H9 (cell line): ENCODE data around the gene PLEKHF1. TPM values are rescaled to one million over a fixed set of nuclear protein-coding genes. Genes with fewer than 3 reads are reported as not detected.

Experiments
- DNase-seq: peaks from one replicate; pipeline ENCODE4 v3.0.0-alpha.2; 2017
- H2AFZ ChIP-seq: one replicate; pipeline ENCODE4 v1.6.1; 2013; ENCODE audit warnings: mild to moderate bottlenecking, low read length, control low read depth, moderate library complexity
- H2AK5ac ChIP-seq: 2 replicates; pipeline ENCODE4 v1.6.1; 2013; ENCODE audit warnings: low read length, control low read depth, mixed read lengths; ENCODE audit not compliant: insufficient read length
- H2BK120ac ChIP-seq: one replicate; pipeline ENCODE4 v1.6.1; 2013; ENCODE audit warnings: low read depth, mild to moderate bottlenecking, low read length, control low read depth, inconsistent platforms; ENCODE audit not compliant: poor library complexity, severe bottlenecking
- H2BK12ac ChIP-seq: 2 replicates; pipeline ENCODE4 v1.6.1; 2013; ENCODE audit warnings: low read length, control low read depth, mixed read lengths, low read depth; ENCODE audit not compliant: insufficient read length
- H2BK15ac ChIP-seq: 2 replicates; pipeline ENCODE4 v1.6.1; 2013; ENCODE audit warnings: low read depth, low read length, control low read depth
- H2BK20ac ChIP-seq: one replicate; pipeline ENCODE4 v1.6.1; 2013; ENCODE audit warnings: low read depth, mild to moderate bottlenecking, low read length, control low read depth, inconsistent platforms; ENCODE audit not compliant: poor library complexity, severe bottlenecking
- H2BK5ac ChIP-seq: 2 replicates; pipeline ENCODE4 v1.6.1; 2013; ENCODE audit warnings: low read length, control low read depth, mixed read lengths; ENCODE audit not compliant: insufficient read length
- H3K14ac ChIP-seq: 2 replicates; pipeline ENCODE4 v1.6.1; 2013; ENCODE audit warnings: low read length, control low read depth; ENCODE audit not compliant: insufficient read depth
- H3K18ac ChIP-seq: 2 replicates; pipeline ENCODE4 v1.6.1; 2013; ENCODE audit warnings: low read depth, mild to moderate bottlenecking, mixed read lengths, low read length, control low read depth; ENCODE audit not compliant: insufficient read length
- H3K23ac ChIP-seq: 2 replicates; pipeline ENCODE4 v1.6.1; 2013; ENCODE audit warnings: low read length, control low read depth, mixed read lengths, low read depth; ENCODE audit not compliant: insufficient read length
- H3K23me2 ChIP-seq: 2 replicates; pipeline ENCODE4 v1.6.1; 2013; ENCODE audit warnings: low read depth, mild to moderate bottlenecking, mixed read lengths, low read length, control low read depth; ENCODE audit not compliant: insufficient read length, poor library complexity, severe bottlenecking
- H3K27ac ChIP-seq: 2 replicates; pipeline ENCODE4 v1.5.1; 2013; ENCODE audit warnings: low read length, control low read depth, mixed read lengths, low read depth; ENCODE audit not compliant: insufficient read length
- H3K27me3 ChIP-seq: 2 replicates; pipeline ENCODE4 v1.6.1; 2013; ENCODE audit warnings: low read length, control low read depth, inconsistent platforms; ENCODE audit not compliant: insufficient read depth
- H3K4ac ChIP-seq: 2 replicates; pipeline ENCODE4 v1.6.1; 2013; ENCODE audit warnings: low read depth, mild to moderate bottlenecking, control low read depth, inconsistent platforms, low read length, moderate library complexity
- H3K4me1 ChIP-seq: 2 replicates; pipeline ENCODE4 v1.6.1; 2013; ENCODE audit warnings: low read length, control low read depth, inconsistent platforms; ENCODE audit not compliant: insufficient read depth
- H3K4me2 ChIP-seq: 2 replicates; pipeline ENCODE4 v1.6.1; 2013; ENCODE audit warnings: low read length, control low read depth, mixed read lengths; ENCODE audit not compliant: insufficient read length, insufficient read depth
- H3K56ac ChIP-seq: 2 replicates; pipeline ENCODE4 v1.6.1; 2013; ENCODE audit warnings: low read depth, mild to moderate bottlenecking, mixed read lengths, low read length, control low read depth; ENCODE audit not compliant: insufficient read length
- H3K79me1 ChIP-seq: 2 replicates; pipeline ENCODE4 v1.6.1; 2013; ENCODE audit warnings: low read depth, mild to moderate bottlenecking, moderate library complexity, low read length, control low read depth, inconsistent platforms; ENCODE audit not compliant: insufficient read depth, poor library complexity, severe bottlenecking
- H3K79me2 ChIP-seq: 2 replicates; pipeline ENCODE4 v1.6.1; 2013; ENCODE audit warnings: low read length, control low read depth, inconsistent platforms; ENCODE audit not compliant: insufficient read depth
- H3K9ac ChIP-seq: 2 replicates; pipeline ENCODE4 v1.6.1; 2013; ENCODE audit warnings: low read length, control low read depth, mixed read lengths; ENCODE audit not compliant: insufficient read length; ENCODE audit errors: extremely low read depth
- H3K9me3 ChIP-seq: one replicate; pipeline ENCODE4 v1.6.1; 2013; ENCODE audit warnings: low read depth, low read length, inconsistent platforms; ENCODE audit not compliant: control insufficient read depth
- H3T11ph ChIP-seq: one replicate; pipeline ENCODE4 v1.6.1; 2013; ENCODE audit warnings: mild to moderate bottlenecking, low read length, control low read depth, inconsistent platforms
- H4K20me1 ChIP-seq: one replicate; pipeline ENCODE4 v1.6.1; 2013; ENCODE audit not compliant: control insufficient read depth, insufficient read length, insufficient read depth
- H4K5ac ChIP-seq: 2 replicates; pipeline ENCODE4 v1.6.1; 2013; ENCODE audit warnings: low read depth, mild to moderate bottlenecking, mixed read lengths, low read length, control low read depth; ENCODE audit not compliant: insufficient read length
- H4K8ac ChIP-seq: replicated peaks from 2 replicates; pipeline ENCODE4 v1.6.1; 2013; ENCODE audit warnings: low read length, control low read depth, mixed read lengths, low read depth; ENCODE audit not compliant: insufficient read length
- H4K91ac ChIP-seq: 2 replicates; pipeline ENCODE4 v1.6.1; 2013; ENCODE audit warnings: low read depth, mild to moderate bottlenecking, moderate library complexity, mixed read lengths, low read length, control low read depth; ENCODE audit not compliant: insufficient read length
- H3K27ac Mint-ChIP-seq, 3 experiments: 2 replicates in 2 of 3; 3 replicates in 1 of 3; pipeline ENCODE4 v1.8.0; 2020 to 2021; ENCODE audit warnings: mixed read lengths in 3 of 3, mild to moderate bottlenecking in 1 of 3, moderate library complexity in 1 of 3
- H3K27me3 Mint-ChIP-seq: 2 replicates; pipeline ENCODE4 v1.8.0; 2021; ENCODE audit warnings: low read depth, mild to moderate bottlenecking, moderate library complexity, mixed read lengths
- H3K36me3 Mint-ChIP-seq, 3 experiments: 2 replicates in 2 of 3; 3 replicates in 1 of 3; pipeline ENCODE4 v1.8.0; 2020 to 2021; ENCODE audit warnings: low read depth in 3 of 3, mixed read lengths in 3 of 3; ENCODE audit not compliant: insufficient read depth in 1 of 3
- H3K4me1 Mint-ChIP-seq, 2 experiments: 2 replicates each; pipeline ENCODE4 v1.8.0; 2020; ENCODE audit warnings: mixed read lengths in 2 of 2
- H3K4me3 Mint-ChIP-seq, 2 experiments: 2 replicates in 1 of 2; 3 replicates in 1 of 2; pipeline ENCODE4 v1.8.0; 2020 to 2021; ENCODE audit warnings: mild to moderate bottlenecking in 2 of 2, mixed read lengths in 2 of 2, moderate library complexity in 1 of 2
- H3K9me3 Mint-ChIP-seq, 2 experiments: 2 replicates in 1 of 2; 3 replicates in 1 of 2; pipeline ENCODE4 v1.8.0; 2020; ENCODE audit warnings: mild to moderate bottlenecking in 2 of 2, mixed read lengths in 2 of 2, moderate library complexity in 1 of 2
- CTCF ChIP-seq: fragments of 200-600 bp; sonication (generic); conservative IDR thresholded peaks from 3 replicates; pipeline ENCODE4 v1.8.0; 2021; ENCODE audit warnings: antibody characterized with exemption, mild to moderate bottlenecking
- WGBS: extraction: QIAGEN DNeasy Blood & Tissue Kit; methylation state at CpG from one replicate; pipeline ENCODE4 v1.1.7; 2013; ENCODE audit warnings: missing lambda C conversion rate, low lambda C conversion rate, mixed read lengths; ENCODE audit not compliant: insufficient read length; ENCODE audit errors: extremely low coverage; 5-methylcytosine and 5-hydroxymethylcytosine counted together
- total RNA-seq: library from RNA; stranded (reverse); gene quantifications from 2 replicates; pipeline ENCODE4 v1.2.1, GENCODE V29; 2021

Gene PLEKHF1
- total RNA-seq, 1 experiment from 2014 or later: 4.9 TPM

GRCh38 chr19:29681422-29682235, 16.4 kb downstream of the PLEKHF1 start:
- H2AFZ ChIP-seq: no peak overlapping the region
- H2BK20ac ChIP-seq: no peak overlapping the region
- no peak overlapping the region for H3T11ph ChIP-seq
- no CpG with 5 or more reads among the region's 13 CpGs for WGBS
- H3K9me3 Mint-ChIP-seq: no peaks in the 10 kb centered on the region
- no peak overlapping the region for H2BK12ac ChIP-seq
- no peak overlapping the region for H2BK15ac ChIP-seq
- no peak overlapping the region for H4K5ac ChIP-seq
- DNase-seq: no peak
- H4K20me1 ChIP-seq: no peaks in the 10 kb centered on the region
- no peaks in the 10 kb centered on the region for H3K27me3 ChIP-seq
- H3K4me1 ChIP-seq: no peaks in the 10 kb centered on the region
- no peak overlapping the region for H3K4ac ChIP-seq
- H3K18ac ChIP-seq: no peak overlapping the region
- H3K4me1 Mint-ChIP-seq: peaks cover 8 to 11% of the 10 kb centered on the region in 2 experiments
- H4K91ac ChIP-seq: no peak overlapping the region
- no peaks in the 10 kb centered on the region for H3K79me2 ChIP-seq
- H3K4me2 ChIP-seq: no peak overlapping the region
- H3K9me3 ChIP-seq: no peaks in the 10 kb centered on the region
- no peak for TF ChIP-seq CTCF
- H3K9ac ChIP-seq: no peak overlapping the region
- H3K4me3 Mint-ChIP-seq: no peak overlapping the region
- no peak overlapping the region for H2BK5ac ChIP-seq
- no peak overlapping the region for H4K8ac ChIP-seq
- no peak overlapping the region for H2BK120ac ChIP-seq
- peak overlapping the region; percentile 52; the same call in 1 of the 2 replicates for H3K14ac ChIP-seq
- H2AK5ac ChIP-seq: no peak overlapping the region
- H3K23me2 ChIP-seq: no peaks in the 10 kb centered on the region
- no peaks in the 10 kb centered on the region for H3K36me3 Mint-ChIP-seq
- no peak overlapping the region for H3K56ac ChIP-seq
- no peaks in the 10 kb centered on the region for H3K27me3 Mint-ChIP-seq
- no peak overlapping the region for H3K27ac ChIP-seq
- no peaks in the 10 kb centered on the region for H3K79me1 ChIP-seq
- H3K23ac ChIP-seq: no peak overlapping the region
- no peak overlapping the region; a peak in 2 of 7 replicates for H3K27ac Mint-ChIP-seq
